HG03159 (cell line): ENCODE data around the gene TMEM217.
"Not testable (repeated sequence)": the region's sequence is repeated elsewhere in the genome, so short reads cannot be mapped to it uniquely, and the experiment has no call there.

ENCODE experiments used
- ATAC-seq: cut with Tn5 transposase; IDR thresholded peaks from one replicate; pipeline ENCODE4 v1.9.1; 2021; ENCODE audit warnings: mild to moderate bottlenecking, moderate library complexity; ENCODE audit not compliant: unreplicated experiment

TMEM217 gene

GRCh38 chr6:37218511-37218910, 39.4 kb downstream of the TMEM217 start:
- ATAC-seq, result no peak

- no peak for ATAC-seq
Observed at GRCh38 chr6:37218061-37218460, 39.9 kb downstream of the TMEM217 start.

- ATAC-seq, result no peak
Observed at GRCh38 chr6:37212268-37212667, 45.7 kb downstream of the TMEM217 start.

DNA sequence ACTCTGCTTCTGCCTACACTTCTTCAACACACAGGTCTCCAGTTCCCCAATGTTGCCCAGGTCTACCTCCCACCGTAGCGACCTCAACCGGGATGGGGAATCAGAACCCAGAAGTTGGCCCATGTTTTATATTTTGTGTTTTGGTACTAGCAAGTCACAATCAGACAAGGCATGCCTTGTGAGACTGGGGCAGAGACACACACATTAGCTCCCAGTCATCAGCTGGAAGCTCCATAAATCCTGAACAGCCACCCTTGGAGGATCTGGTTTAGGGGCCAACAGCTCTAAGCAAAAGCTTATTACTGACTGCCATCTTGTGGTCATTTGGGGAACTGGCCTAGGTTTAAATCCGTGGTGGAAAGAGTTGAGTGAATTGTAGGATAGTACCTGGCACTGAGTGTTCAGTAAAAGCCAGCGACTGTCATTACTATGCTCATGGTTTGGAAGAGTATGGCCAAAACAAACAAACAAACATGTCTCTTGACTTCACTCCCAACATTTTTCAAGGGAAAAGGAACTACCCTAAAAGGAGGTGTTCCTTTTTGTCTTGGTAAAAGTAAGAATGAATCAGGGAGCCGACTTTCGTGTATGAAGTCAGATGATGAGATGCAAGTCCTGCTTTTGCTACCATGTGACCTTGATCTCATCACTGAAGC, 47.5 kb downstream of the TMEM217 start:
- ATAC-seq, result no peak

DNA sequence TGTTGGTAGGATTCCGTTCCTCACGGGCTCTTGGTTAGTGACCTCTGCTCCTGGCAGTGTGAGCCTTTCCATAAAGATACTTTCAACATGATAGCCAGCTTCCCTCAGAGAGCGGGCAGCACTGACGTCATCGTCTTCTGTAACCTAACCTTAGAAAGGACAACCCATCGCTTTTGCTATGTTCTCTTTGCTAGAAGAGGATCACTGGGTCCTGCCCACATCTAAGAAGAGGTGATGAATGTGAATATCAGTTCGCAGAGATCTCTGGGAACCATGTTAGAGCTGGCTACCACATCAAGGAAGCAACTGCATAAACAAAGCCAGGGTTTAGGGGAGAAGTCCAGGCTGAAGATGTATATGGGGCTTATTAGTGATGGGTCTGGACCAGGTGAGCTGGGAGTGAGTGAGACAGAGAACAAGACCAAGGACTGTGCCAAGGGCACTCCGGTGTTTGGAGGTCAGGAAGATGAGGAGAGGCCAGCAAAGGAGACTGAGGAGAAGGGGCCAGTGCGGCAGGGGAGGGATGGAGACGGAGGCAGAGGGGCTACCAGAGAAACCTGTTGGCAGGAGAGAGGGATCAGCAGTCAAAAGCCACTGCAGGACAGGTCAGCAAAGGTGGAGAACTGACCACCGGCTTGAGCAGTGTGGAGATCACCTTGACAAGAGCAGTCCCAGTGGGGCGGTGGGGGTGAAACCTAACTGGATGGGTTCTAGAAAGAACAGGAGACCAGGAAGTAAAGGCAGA, 48.3 kb downstream of the TMEM217 start:
- no peak for ATAC-seq

DNA sequence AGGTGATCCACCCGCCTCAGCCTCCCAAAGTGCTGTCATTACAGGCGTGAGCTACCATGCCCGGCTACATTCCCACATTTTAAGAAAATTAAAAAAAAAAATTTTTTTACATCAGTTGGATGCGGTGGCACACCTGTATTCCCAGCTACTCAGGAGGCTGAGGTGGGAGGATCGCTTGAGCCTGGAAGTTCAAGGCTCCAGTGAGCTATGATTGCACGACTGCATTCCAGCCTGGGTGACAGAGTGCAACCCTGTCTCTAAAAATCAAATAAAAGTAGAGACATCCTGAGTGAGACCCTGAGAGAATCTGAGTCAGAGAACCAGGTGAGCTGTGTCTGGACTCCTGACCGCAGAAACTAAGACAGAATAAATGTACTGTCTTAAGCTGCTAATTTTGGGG, 49.2 kb downstream of the TMEM217 start:
- ATAC-seq, result no peak

- ATAC-seq, result no peak
Observed at GRCh38 chr6:37207903-37208456, 50.0 kb downstream of the TMEM217 start.

DNA sequence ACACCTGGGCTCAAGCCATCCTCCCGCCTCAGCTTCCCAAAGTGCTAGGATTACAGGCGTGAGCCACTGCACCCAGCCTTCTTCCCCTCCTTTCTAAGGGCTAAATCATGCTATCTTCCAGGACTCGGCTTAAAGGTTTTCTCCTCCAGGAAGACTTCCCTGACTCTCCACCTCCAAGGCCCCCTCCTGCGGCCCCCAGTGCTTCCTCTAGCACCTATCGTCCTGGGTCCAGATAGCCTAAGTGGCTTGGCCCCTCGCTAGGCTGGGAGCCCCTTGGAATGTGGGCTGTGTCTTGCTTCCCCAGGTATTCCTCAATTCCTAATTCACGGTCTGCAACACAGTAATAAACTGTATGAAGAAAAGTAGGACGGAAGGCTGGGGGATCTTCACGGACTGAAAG, 51.3 kb downstream of the TMEM217 start:
- no peak for ATAC-seq

GRCh38 chr6:37205997-37206340, 52.0 kb downstream of the TMEM217 start:
- ATAC-seq, result no peak

- ATAC-seq, result no peak
Observed at GRCh38 chr6:37205175-37205996, 52.6 kb downstream of the TMEM217 start.

- ATAC-seq, result no peak
Observed at GRCh38 chr6:37204014-37204751, 53.8 kb downstream of the TMEM217 start.

DNA sequence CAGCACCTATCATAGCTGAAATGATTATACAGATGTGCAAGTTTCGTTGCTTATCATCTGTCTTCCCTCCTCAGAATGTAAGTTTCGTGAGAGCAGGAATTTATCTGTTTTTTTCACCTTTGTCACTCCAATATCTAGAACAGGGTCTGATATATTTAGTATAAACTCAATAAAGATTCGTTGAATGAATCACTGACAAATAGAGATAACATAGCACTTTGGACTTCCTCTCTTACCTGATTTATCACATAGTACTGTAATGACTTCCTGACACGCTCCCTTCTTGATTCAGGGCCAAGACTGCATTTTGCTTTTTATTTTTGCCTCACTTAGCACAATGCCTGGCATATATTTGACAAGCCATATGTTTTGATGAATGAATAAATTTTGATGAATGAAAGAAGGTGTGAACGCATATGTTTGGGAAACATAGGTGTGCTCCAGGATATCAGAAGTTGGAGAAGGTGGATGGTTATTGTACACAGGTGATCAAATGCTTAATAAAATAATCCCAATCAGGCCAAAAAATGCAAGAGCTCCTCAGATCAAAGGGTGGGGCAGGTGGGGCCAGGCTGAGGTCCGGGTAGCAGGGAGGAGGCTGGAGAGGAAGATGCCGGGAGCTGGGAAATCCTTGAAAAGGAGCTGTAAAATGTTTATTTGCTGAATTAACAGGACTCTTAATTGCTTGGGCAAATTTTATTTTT, 55.0 kb downstream of the TMEM217 start:
- ATAC-seq, result no peak

DNA sequence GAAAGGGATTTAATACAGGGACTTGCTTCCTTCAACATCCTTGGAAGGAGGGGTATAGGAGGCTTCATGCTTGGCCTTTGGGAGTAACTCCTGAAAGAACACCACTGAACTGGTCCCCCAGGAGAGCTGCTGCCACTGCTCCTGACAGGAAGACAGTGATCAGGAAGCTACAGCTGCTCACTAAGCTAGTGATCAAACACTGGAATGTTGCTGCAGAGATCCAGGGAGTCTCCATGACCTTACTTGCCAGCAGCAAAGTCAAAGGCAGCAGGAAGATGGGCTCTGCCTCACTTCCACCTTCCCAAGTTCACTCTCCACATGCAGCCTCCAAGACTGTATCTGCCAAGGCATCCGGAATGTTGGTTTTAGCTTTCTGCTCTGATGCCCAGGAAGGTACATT, 56.2 kb downstream of the TMEM217 start:
- no peak for ATAC-seq

DNA sequence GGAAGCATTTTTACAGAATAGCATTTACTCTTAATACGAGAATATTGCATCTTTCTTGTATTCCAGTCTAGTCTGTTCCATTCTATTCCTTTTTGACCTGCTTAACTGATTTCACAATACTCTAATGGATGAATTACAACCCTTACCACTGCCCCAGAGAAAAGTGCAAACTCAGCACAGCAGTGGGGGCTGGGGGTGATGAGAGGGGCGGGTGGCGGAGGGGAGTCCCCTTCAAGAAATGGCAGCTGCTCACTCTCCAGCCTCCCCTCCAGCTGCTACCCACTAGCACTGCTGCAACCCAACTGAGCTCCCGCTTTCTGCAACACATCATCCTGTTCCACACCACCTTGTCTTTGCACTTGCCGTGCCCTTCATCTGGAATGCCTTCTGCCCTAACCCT, 57.9 kb downstream of the TMEM217 start:
- ATAC-seq, result no peak

GRCh38 chr6:37196451-37196850, 61.5 kb downstream of the TMEM217 start:
- ATAC-seq, result not testable (repeated sequence)

- ATAC-seq, result not testable (repeated sequence)
Observed at GRCh38 chr6:37194886-37195285, 63.1 kb downstream of the TMEM217 start.

GRCh38 chr6:37192666-37193065, 65.3 kb downstream of the TMEM217 start:
- no peak for ATAC-seq

GRCh38 chr6:37190159-37190535, 67.8 kb downstream of the TMEM217 start:
- ATAC-seq, result no peak

GRCh38 chr6:37188962-37189510, 68.9 kb downstream of the TMEM217 start:
- no peak for ATAC-seq
